DMS114 treated with DMSO at 0.1 percent for 48 hours (cell line): Measurements from ENCODE around the gene MED27.
"Not testable (repeated sequence)": the region's sequence is repeated elsewhere in the genome, so short reads cannot be mapped to it uniquely, and the experiment has no call there.

Experiments
- DNase-seq: peaks from one replicate; lab custom pipeline; 2025; ENCODE audit not compliant: unreplicated experiment; lab: John Stamatoyannopoulos, UW

MED27 gene

DNA sequence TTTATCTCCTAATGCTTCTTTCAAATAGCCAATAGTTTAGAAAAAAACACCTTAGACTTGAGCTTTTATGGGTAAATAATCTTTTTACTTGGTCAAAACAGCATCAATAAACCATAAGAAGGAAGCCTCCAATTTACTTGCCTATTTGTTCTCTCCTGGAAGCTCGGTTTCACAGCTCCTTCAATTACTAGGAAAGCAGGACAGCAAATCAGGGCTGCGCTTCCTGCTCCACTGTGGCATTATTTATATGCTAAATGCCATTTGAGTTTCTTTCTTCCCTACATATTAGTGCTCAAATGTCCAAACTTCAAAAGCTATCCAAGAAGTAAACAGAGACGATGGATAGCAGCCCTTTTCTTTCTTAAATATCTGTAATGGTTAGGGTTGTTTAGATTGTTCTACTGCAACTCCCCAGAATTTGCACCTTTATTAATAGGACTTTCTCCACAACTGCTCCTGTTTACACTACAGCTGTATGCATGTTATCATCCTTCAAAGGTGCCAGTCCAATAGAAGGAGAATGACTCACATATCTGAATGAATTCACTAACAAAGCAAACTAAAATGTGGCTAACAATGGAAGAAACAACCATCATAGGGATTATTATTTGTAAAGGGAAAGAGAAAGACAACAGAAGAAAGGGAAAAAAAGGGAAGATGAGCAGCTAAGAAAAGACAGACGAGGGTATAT lies 58.7 kb downstream of the MED27 start:
- DNase-seq, result no peak

DNA sequence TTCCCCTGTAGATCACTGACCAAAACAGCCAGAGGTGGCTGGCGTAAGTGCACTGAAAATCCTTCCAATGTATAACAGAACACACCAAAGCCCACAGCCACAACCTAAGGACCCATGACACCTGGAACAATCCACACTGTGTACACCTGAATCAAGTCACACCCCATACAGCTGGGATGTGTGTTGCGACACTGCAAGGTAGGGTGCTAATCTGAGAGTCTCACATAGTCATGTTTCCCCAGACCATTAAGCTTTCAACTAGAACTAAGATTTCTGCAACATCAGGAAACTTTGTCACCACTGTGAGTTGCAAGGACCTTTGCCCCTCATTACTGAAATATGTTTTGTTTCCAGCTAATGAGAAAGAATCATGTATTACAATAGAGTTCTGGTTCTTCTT lies 59.4 kb downstream of the MED27 start:
- DNase-seq, result no peak

DNA sequence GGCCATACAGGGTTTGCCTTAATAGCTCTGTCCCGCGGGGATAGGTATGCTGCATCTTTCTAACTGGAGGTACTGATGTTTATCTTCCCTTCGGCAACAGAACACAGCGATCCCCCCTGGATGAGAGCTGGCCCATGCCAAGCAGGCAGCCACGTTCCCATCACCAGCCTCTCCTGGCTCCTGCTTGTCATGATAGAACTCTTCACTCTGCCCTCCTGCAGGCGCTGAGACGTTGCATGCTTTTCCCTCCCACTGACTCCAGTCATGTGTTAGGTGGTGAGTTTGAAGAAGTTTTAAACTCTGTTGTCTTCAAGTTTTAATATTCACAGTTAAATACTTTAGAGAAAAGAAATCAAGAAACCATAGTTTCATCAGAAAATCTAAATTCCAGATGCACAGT lies 60.0 kb downstream of the MED27 start:
- DNase-seq, result no peak

DNA sequence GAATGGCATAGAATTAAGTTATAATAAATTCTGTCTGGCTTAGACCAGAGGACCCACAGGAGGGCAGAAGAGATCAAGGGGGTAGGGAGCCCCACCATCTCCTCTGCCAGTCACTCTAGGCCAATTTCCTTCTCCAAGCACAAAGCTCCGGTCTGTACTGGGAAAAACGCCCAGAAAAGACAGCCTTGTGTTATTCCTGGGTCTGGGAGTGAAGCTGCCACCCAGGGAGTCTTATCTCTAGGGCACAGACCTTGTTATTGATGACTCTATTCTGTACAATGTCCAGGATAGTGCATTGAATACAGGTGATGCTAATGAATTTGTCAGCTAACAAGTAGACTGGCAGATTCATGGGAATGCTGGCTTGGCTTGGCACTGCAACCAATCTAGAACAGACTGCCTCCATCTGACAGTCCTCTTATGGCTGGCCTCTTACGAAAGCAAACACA lies 60.7 kb downstream of the MED27 start:
- no peak for DNase-seq

DNA sequence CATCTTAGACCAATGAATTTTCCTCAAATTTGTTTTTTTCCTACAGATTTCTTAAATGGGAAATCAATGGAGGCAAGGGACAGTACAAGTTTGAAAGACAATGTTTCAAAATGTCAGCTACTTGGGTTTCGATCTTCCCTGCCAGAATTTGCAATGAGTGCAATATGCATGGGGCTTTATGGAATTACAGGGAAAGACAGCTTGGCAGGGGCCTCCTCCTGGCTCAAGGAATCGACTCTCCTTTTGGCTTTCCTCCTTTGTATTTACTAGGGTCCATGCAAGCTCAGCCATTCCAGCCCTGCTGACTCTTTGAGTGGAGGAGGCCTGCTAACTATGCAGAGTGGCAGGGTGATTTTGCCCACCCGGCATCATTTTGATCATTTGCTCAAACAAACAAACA lies 63.2 kb downstream of the MED27 start:
- no peak for DNase-seq

DNA sequence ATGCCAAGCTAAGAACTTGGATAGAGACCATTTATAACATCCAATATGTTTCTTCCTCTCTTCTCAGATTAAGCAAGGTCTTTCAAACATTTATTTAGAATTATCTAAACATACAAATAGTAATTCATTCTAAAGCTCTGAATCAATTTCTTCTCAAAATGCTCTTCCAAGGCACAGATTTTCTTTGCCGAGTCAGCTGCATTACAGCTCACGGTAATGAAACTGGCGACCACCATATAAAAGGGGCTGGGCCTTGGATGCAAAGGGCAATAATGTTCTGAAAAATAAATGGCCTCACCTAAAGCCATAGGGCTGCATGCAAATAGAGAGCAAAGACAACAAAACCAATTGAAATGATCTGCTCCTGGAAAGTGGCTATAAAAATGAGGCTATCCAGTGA lies 63.8 kb downstream of the MED27 start:
- DNase-seq, result no peak

DNA sequence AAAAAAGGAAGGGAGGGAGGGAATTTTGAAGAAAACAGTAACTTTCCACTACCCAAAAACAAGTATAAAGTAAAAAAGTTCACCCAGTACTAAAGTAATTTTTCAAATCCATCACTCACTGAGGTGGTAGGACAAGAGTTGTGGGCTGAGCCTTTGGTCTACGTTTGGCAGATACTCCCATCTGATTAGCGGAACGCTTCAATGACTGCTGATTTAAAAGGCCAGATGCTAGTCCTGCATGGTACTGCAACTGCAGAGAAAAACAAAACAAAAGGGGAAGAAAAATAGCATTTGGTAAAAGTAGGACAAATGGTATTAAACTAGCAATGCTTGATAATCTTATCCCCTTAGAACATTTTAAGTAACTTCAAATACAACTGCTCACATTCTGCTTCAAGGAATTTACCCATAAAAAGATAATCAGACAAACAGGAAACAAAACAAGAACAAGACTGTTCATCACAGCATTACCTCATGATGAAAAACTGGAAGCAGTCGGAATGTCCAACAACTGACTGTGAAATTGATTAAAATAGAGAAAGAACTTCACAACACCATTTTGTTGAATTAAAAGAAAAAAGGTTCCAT lies 65.4 kb downstream of the MED27 start:
- DNase-seq, result no peak

DNA sequence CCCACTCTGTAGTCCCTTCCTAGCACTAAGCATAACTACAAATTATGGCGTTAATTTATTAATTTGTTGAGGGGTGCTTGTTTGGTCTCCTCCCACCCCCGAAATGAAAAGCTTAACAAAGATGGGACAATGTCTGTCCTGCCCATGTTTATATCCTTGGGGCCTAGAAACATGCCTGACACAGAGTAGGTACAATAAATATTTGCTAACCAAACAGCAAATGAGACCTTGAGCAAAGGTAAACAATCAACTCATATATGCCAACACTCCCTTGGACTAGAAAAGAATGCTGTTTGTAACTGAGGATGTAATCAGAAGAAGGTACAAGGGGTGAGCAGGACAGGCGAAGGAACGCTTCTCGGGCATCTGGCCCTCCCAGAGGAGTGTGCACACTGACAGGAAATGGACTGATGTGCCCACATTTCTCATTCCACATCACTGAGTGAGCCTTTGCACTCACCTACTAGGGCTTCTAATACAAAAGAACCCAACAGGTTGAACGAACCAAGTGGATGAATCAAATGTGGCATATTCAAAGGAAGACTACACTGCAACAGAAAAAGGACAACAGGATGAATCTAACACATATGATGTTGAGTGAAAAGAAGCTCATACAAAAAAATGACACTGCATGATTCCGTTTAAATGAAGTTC lies 66.8 kb downstream of the MED27 start:
- DNase-seq, result no peak

DNA sequence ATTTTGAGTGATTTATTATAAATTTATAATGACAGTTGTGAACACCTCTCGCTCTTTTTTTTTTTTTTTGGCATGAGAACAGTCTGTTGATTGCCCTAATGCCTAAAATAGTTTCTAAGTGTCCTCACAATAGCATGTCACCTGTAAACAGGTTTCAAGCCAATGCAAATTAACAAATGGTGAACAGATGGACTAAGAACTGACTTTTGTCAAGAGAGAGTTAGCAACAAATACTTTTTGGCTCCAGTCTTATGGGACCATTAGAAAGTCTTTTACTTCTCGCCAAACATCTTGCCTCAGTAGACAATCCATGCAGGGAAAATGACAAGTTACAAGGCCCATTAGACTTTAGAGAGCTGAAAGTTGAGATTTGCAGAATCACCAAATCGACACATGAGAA lies 67.8 kb downstream of the MED27 start:
- no peak for DNase-seq

DNA sequence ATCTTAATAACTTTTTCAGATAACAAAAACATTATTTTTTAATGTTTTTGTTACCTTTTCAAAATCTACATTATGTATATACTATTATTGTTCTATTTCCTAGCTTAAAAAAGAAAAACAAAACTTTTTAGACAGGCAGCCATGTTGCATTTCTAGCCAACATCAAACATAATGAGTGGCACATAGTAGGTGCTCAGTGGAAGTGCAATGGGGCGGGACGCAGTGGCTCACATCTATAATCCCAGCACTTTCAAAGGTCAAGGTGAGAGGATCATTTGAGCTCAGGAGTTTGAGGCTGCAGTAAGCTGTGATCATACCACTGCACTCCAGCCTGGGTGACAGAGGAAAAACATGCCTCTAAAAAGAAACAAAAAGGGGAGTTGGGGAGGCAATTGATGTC lies 68.4 kb downstream of the MED27 start:
- DNase-seq, result no peak

DNA sequence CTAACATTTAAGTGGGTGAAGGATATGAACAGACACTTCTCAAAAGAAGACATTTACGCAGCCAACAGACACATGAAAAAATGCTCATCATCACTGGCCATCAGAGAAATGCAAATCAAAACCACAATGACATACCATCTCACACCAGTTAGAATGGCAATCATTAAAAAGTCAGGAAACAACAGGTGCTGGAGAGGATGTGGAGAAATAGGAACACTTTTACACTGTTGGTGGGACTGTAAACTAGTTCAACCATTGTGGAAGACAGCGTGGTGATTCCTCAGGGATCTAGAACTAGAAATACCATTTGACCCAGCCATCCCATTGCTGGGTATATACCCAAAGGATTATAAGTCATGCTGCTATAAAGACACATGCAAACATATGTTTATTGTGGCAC lies 69.5 kb downstream of the MED27 start:
- DNase-seq, result not testable (repeated sequence)

DNA sequence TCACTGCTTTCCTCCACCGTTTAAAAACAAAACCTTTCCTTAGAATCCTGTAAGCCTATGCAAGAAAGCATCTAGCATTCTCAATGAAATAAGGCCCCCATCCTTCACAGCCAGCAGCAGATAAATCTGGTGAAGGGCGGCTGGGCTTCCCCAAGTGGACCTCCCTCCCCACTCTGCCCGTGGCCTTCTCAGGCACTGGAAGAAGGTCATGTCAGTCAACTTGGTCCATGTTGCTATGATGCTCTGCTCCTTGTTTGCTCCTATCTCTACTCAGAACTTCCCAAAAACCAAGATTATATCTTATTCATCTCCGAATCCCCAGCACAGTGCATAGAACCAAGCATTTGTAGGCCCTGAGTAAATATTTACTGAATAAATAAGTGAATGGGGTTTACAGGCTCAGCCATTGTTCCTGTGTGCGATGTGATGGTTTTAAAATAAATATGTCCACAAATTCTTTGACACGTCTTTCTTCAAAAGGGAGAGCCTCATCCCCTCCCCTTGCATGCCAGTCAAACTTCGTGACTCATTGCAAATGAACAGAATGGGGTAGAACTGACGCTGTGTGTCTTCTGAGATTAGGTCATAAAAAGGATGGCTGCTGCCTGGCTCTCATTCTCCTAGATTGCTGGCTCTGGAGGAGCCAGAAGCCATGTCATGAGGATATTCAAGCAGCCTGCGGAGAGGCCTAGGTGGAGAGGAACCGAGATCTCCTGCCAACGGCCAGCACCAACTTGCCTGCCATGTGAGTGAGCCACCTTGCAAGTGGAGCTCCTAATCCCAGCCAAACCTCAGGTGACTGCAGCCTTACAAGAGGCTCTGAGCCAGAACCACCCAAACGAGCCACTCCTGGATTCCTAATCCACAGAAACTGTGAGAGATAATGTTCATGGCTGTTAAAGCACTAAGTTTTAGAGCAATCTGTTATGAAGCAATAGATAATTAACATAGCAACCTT lies 70.5 kb downstream of the MED27 start:
- no peak for DNase-seq

DNA sequence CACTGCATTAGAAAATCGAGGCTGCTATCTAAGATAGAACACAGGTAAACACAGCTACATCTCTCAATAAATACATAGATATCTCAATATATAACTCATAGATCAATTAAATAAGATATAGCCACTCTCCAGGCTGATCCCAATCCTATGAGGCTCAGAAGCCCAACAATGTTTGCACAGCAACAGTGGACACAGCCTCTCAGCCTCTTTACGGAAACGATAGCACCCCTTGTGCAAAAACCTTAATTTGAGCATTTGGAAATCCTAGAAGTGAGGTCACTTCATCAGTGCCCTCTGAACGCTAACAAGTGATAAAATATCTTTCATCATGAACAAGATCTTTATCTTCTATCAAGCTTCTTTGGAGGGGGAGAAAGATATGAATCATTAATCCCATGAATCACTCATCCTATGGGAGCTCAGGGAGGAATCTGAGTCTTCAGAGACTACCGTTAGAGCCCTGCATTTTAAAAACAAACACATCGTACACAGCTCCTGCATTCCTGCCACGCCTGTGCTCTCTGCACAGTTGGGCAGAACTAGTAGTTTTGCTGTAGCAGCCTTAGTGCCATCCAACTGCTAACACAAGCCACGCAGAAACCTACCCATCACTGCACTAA lies 71.4 kb downstream of the MED27 start:
- DNase-seq, result no peak

DNA sequence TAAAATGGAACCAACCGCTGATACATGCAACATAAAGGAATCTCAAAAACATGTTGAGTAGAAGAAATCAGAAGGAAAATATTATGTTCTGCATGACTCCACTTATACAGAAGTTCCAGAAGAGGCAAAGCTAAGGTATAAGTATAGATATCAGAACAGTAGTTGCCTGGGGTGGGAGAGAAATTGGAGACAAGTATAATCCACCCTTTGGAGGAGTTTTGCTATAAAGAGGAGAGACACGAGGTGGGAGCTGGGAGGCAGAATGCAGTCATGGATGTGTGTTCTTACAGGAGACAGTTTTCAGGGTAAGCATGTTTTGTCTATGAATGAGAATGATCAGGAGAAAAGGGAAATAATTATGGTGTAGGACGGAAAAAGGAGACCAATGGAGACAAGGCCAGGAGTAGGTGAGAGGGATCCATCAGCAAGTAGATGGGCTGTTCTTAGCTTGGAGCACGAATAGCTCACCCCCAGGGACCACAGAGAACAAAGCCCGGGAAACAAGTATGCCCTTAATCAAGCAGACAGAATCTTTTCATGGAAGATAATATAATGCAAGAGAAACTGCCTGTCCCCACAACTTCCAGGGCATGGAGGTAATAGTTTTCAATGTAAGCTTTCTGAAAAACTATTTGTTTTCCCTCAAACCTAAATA lies 72.2 kb downstream of the MED27 start:
- DNase-seq, result no peak

DNA sequence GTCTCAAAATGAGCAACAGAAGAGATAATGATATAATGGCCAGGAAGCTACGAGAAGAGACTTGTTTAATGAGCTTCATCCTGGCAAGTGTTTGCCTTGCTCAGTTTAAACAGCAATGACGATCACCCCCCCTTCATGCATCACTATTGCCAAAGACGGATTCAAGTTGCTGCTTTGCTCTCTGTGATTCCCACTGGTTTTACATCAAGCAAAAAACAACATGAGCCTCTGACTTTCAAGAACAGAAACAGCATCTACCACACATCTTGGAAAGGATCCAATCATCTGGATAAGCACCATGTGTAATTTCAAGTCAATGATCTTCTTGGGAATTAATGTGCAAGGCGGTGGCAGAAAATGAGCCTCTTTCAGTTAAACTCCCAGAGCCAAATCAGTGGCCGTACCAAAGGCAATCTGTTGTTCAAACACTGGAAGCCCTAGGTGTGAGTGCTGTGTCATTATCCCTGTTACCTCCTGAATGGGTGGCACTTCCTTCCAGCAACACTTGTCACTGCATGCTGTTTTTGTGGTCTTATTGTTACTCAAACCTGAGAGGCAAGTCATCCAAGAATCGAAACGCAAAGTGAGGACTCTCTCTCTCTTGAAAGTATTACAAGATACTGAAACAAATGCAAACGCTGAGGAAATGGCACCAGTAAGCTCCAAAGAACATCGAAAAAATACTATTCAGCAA lies 72.8 kb downstream of the MED27 start:
- DNase-seq, result no peak

DNA sequence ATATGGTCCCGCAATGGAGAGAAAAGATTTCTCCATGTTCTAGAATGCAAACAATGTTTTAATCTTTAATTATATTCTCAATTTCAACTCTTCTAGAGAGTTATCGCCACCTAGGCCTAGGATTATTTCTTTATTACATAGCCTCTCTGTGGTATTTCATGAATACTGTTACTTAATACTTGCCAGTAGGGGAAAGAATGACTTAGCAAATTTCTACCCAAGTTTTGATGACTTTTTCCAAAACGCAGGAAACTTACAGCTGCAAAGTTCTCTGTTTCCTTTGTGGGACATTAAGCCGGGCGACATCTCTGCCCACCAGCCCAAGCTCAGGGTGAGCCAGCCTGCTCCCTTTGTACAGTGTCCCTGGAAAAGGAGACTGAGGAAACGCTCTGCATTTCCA lies 73.8 kb downstream of the MED27 start:
- DNase-seq, result no peak

DNA sequence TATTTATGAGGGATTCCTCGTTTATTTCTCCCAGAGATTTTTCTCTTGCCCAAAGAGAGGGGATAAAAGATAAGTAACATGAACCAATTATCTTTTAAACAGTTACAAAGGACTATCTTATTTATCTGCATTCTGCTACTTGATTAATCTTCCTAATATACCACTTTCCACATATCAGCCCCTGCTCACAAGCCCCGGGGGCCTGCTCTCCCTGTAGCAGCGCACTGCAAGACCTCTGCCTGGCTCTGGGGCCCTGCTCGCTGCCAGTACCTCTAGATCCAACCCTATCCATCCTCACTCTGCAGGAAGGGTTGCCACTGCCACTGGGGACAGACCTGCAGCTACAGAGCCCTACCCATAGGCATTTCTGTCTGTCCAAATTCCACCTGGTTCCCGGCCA lies 75.3 kb downstream of the MED27 start:
- DNase-seq, result no peak

DNA sequence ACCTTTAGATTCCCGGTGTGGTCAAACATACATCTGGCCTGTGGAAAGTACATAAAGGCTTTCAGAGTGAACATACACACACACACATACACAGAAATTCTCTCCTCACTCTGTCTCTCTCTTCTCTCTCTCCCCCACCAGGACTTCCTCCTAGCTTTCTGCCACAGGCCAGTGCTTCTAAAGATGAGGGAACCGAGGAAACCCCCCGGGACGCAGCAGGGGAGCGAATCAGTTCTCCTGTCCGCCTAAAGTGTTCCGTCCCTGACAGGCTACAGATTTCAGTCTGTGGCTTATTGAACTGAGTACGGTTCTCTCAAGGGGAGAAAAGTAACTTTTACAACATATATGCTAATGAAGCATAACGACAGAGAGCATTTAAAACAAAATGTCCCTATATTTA lies 75.8 kb downstream of the MED27 start:
- no peak for DNase-seq

DNA sequence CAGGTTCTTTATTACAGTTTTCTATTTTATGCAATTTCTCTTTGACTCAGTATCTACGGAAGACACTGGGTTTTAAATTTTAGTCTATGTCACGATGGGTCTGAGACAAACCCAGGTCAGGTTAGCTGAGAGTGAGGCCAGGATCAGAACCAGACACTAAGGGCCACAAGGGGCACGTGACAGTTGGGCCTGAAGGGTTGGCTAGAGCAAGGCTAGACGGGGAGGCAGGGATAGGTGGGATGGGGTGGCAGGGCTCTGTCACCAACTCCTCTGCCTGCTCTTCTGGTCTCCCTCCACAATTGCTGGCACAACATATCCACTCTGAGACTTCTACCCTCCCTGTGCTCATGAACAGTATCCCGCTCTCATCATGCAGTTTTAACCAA lies 76.4 kb downstream of the MED27 start:
- DNase-seq, result no peak
